IMR-90 (cell line): ENCODE measurements around the gene CEP78. TPM values are rescaled to one million over a fixed set of nuclear protein-coding genes. Genes with fewer than 3 reads are reported as not detected.
"Not testable (repeated sequence)": the region's sequence is repeated elsewhere in the genome, so short reads cannot be mapped to it uniquely, and the experiment has no call there.

Experiments used
- ATAC-seq: fragments of 200-7000 bp; cut with Tn5 transposase; 2 replicates; pipeline ENCODE4 v1.9.1; 2020; ENCODE audit warnings: low read depth, mild to moderate bottlenecking, moderate library complexity
- BruUV-seq: library from RNA; stranded (reverse); fragments of 400-500 nt; replicated peaks from 2 replicates; lab custom pipeline; 2021; lab: Mats Ljungman, UMichigan
- CTCF ChIA-PET: fragments of 300-600 bp; formaldehyde crosslinking; extraction: SDS; loops from one replicate; lab custom pipeline; 2021; ENCODE audit warnings: antibody characterized with exemption; lab: Yijun Ruan, JAX
- POLR2A ChIA-PET: fragments of 300-600 bp; sonication (Branson Sonifier 250); formaldehyde crosslinking; loops from one replicate; lab custom pipeline; 2022; ENCODE audit warnings: antibody characterized with exemption; ENCODE audit not compliant: unreplicated experiment; lab: Charles Lee
- DNase-seq: peaks from one replicate; pipeline ENCODE4 v3.0.0; 2013
- H2AFZ ChIP-seq: replicated peaks from 2 replicates; pipeline ENCODE3; 2013; ENCODE audit warnings: low read length, mild to moderate bottlenecking; ENCODE audit not compliant: poor library complexity
- H2AK5ac ChIP-seq: 2 replicates; pipeline ENCODE4 v1.6.1; 2013; ENCODE audit warnings: low read depth, low read length, inconsistent platforms
- H2AK9ac ChIP-seq: replicated peaks from 2 replicates; pipeline ENCODE3; 2013; ENCODE audit warnings: mild to moderate bottlenecking, low read depth, low read length, moderate library complexity; ENCODE audit not compliant: poor library complexity
- H2BK120ac ChIP-seq: 2 replicates; pipeline ENCODE4 v1.6.1; 2013; ENCODE audit warnings: low read depth, low read length, inconsistent platforms
- H2BK15ac ChIP-seq: 3 replicates; pipeline ENCODE4 v1.6.1; 2013; ENCODE audit warnings: low read depth, low read length, inconsistent platforms
- H2BK20ac ChIP-seq: 2 replicates; pipeline ENCODE4 v1.6.1; 2013; ENCODE audit warnings: low read depth, mild to moderate bottlenecking, inconsistent platforms, low read length, moderate library complexity
- H2BK5ac ChIP-seq: 2 replicates; pipeline ENCODE4 v1.6.1; 2013; ENCODE audit warnings: mild to moderate bottlenecking, low read depth, low read length, inconsistent platforms; ENCODE audit not compliant: poor library complexity, severe bottlenecking
- H3K14ac ChIP-seq: replicated peaks from 2 replicates; pipeline ENCODE4 v1.6.1; 2013; ENCODE audit warnings: low read depth, low read length, inconsistent platforms
- H3K18ac ChIP-seq: 2 replicates; pipeline ENCODE4 v1.6.1; 2013; ENCODE audit warnings: low read depth, low read length, control low read depth
- H3K23ac ChIP-seq: 2 replicates; pipeline ENCODE4 v1.6.1; 2013; ENCODE audit warnings: low read depth, low read length, inconsistent platforms
- H3K27ac ChIP-seq: 2 replicates; pipeline ENCODE4 v1.5.1; 2013; ENCODE audit warnings: mild to moderate bottlenecking, control low read depth, low read length; ENCODE audit not compliant: insufficient read depth
- H3K27me3 ChIP-seq: 2 replicates; pipeline ENCODE4 v1.6.1; 2013; ENCODE audit warnings: low read length; ENCODE audit not compliant: control insufficient read depth, insufficient read depth
- H3K36me3 ChIP-seq: 2 replicates; pipeline ENCODE4 v1.6.1; 2013; ENCODE audit warnings: low read length, mixed read lengths; ENCODE audit not compliant: control insufficient read depth, insufficient read depth
- H3K4ac ChIP-seq: 2 replicates; pipeline ENCODE4 v1.6.1; 2013; ENCODE audit warnings: low read depth, low read length, inconsistent platforms
- H3K4me1 ChIP-seq: 2 replicates; pipeline ENCODE4 v1.6.1; 2013; ENCODE audit warnings: low read length, mixed read lengths; ENCODE audit not compliant: control insufficient read depth, insufficient read depth
- H3K4me2 ChIP-seq: 2 replicates; pipeline ENCODE4 v1.6.1; 2013; ENCODE audit warnings: low read depth, mild to moderate bottlenecking, control low read depth, low read length, moderate library complexity
- H3K4me3 ChIP-seq: 2 replicates; pipeline ENCODE4 v1.5.1; 2013; ENCODE audit warnings: low read depth, mild to moderate bottlenecking, control low read depth, low read length, moderate library complexity; ENCODE audit not compliant: insufficient read depth
- H3K56ac ChIP-seq: 2 replicates; pipeline ENCODE4 v1.6.1; 2013; ENCODE audit warnings: low read length, inconsistent platforms; ENCODE audit not compliant: insufficient read depth; ENCODE audit errors: extremely low read depth
- H3K79me1 ChIP-seq, 2 experiments: 2 replicates each; pipeline ENCODE4 v1.6.1; 2013; ENCODE audit warnings: low read length in 2 of 2, inconsistent platforms in 1 of 2, low read depth in 1 of 2
- H3K9ac ChIP-seq: 2 replicates; pipeline ENCODE4 v1.6.1; 2013; ENCODE audit warnings: low read depth, low read length, control low read depth
- H3K9me1 ChIP-seq: 2 replicates; pipeline ENCODE4 v1.6.1; 2013; ENCODE audit warnings: low read length, inconsistent platforms; ENCODE audit not compliant: insufficient read depth
- H3K9me3 ChIP-seq: 2 replicates; pipeline ENCODE4 v1.6.1; 2013; ENCODE audit warnings: low read length; ENCODE audit not compliant: control insufficient read depth, insufficient read depth
- H4K20me1 ChIP-seq: 2 replicates; pipeline ENCODE4 v1.6.1; 2013; ENCODE audit warnings: low read length, inconsistent platforms; ENCODE audit not compliant: insufficient read depth
- H4K5ac ChIP-seq: 2 replicates; pipeline ENCODE4 v1.6.1; 2013; ENCODE audit warnings: mild to moderate bottlenecking, low read depth, low read length, control low read depth
- H4K8ac ChIP-seq, 2 experiments: 2 replicates each; pipeline ENCODE4 v1.6.1; 2013; ENCODE audit warnings: low read depth in 2 of 2, low read length in 2 of 2, control low read depth in 1 of 2, inconsistent platforms in 1 of 2
- H4K91ac ChIP-seq: 2 replicates; pipeline ENCODE4 v1.6.1; 2013; ENCODE audit warnings: low read depth, low read length, inconsistent platforms; ENCODE audit not compliant: insufficient read depth
- CHD1 ChIP-seq: IDR thresholded peaks from 2 replicates; pipeline ENCODE4 v1.6.1; 2012; ENCODE audit warnings: low read depth, low read length, improper control_type of control experiment
- MAFK ChIP-seq: IDR thresholded peaks from 2 replicates; pipeline ENCODE4 v1.6.1; 2012; ENCODE audit warnings: low read depth, low read length, improper control_type of control experiment
- MXI1 ChIP-seq: IDR thresholded peaks from 2 replicates; pipeline ENCODE4 v1.6.1; 2012; ENCODE audit warnings: low read depth, mild to moderate bottlenecking, low read length, moderate library complexity, borderline replicate concordance
- RCOR1 ChIP-seq: IDR thresholded peaks from 2 replicates; pipeline ENCODE4 v1.6.1; 2012; ENCODE audit warnings: mild to moderate bottlenecking, low read length, improper control_type of control experiment; ENCODE audit not compliant: insufficient replicate concordance
- SMC3 ChIP-seq: fragments of 150-350 bp; IDR thresholded peaks from 2 replicates; pipeline ENCODE4 v1.6.1; 2016; ENCODE audit warnings: low read depth, mild to moderate bottlenecking, antibody characterized with exemption, low read length, moderate library complexity
- WGBS, 2 experiments: methylation state at CpG; one replicate each; pipeline versions ENCODE4 v1.1.5 to v1.1.7; 2013; ENCODE audit warnings: missing lambda C conversion rate in 2 of 2; ENCODE audit not compliant: insufficient read length in 1 of 2; ENCODE audit errors: extremely low coverage in 2 of 2; 5-methylcytosine and 5-hydroxymethylcytosine counted together
- dilution Hi-C: fragments of 300-500 bp; cut with HindIII; formaldehyde crosslinking; loops from one replicate; pipeline ENCODE4 v1.14.3; 2018; ENCODE audit warnings: low sequenced_read_pairs; ENCODE audit not compliant: unreplicated experiment
- in situ Hi-C: fragments of 300-500 bp; cut with MboI; formaldehyde crosslinking; loops from 3 replicates; pipeline ENCODE4 v1.14.3; 2019; ENCODE audit warnings: low sequenced_read_pairs, inconsistent platforms, mixed read lengths
- intact Hi-C: fragments of 100-400 bp; cut with micrococcal nuclease; formaldehyde crosslinking; loops from 2 replicates; pipeline ENCODE4 v1.10.0; 2022
- polyA plus RNA-seq, 3 experiments: library from polyadenylated mRNA; depleted of rRNA; stranded (reverse); fragments of >200 nt; gene quantifications; 2 replicates each; pipeline ENCODE4 v1.2.3, GENCODE V29; 2012; ENCODE audit warnings: low replicate concordance in 1 of 3
- total RNA-seq: library from RNA; depleted of rRNA; stranded (reverse); fragments of >200 nt; gene quantifications from 2 replicates; pipeline ENCODE4 v1.2.3, GENCODE V29; 2012

The CEP78 gene
- total and polyA plus RNA-seq, 2 of the 4 experiments (the other 2 are of a cell fraction) = 9.2 to 18.3 TPM

DNA sequence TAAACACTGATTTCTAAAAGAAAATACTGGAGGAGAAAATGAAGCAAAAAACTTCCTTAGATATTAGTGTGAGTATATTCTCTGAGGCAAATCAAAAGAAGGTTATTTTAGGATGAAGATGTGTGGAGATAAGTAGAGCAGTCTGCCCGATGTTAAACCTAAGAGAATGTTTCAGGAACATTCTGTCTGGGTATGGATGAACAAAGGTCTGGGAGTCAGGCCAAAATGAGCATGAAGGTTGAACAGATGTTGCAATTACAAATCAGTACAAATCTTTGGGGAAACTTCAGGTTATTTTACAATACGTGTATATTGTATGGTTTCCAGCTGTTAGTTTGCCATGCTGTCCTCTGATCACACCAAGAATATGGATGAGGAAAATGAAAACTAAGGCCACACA, 14.4 kb upstream of the CEP78 start:
- CTCF ChIA-PET = no interaction called here
- no peak overlapping the region for H3K9ac ChIP-seq
- intact Hi-C loops (loop anchor here (10.0 kb wide), 1 partner anchor 57 kb away; no protein-coding TSS in a partner anchor), in situ Hi-C loops (no loop called here), dilution Hi-C loops (no loop called here)
- H3K79me1 ChIP-seq = no peaks in the 10 kb centered on the region
- no peak overlapping the region for H3K4me3 ChIP-seq
- H3K4ac ChIP-seq = no peak overlapping the region
- H2BK15ac ChIP-seq = no peak overlapping the region
- DNase-seq (no peak), ATAC-seq (no peak)
- no peaks in the 10 kb centered on the region for H3K9me1 ChIP-seq
- POLR2A ChIA-PET = no interaction called here
- WGBS, 2 experiments = no CpG with 5 or more reads among the region's 2 CpGs
- H2AK5ac ChIP-seq = no peak overlapping the region
- H4K8ac ChIP-seq = no peak overlapping the region
- no peak overlapping the region for H3K56ac ChIP-seq
- no peak overlapping the region for H4K5ac ChIP-seq
- no peak overlapping the region for H3K23ac ChIP-seq
- no peak overlapping the region for H4K91ac ChIP-seq
- TF ChIP-seq MXI1 (no peak), RCOR1 (no peak), CHD1 (no peak), MAFK (no peak), SMC3 (no peak)
- no TSS peak for BruUV-seq
- H3K36me3 ChIP-seq = no peaks in the 10 kb centered on the region
- no peaks in the 10 kb centered on the region for H3K9me3 ChIP-seq
- H4K20me1 ChIP-seq = no peaks in the 10 kb centered on the region
- no peak overlapping the region for H2BK20ac ChIP-seq
- H2BK120ac ChIP-seq = no peak overlapping the region
- H3K4me1 ChIP-seq = no peaks in the 10 kb centered on the region
- no peak overlapping the region for H2BK5ac ChIP-seq
- no peak overlapping the region for H3K27ac ChIP-seq
- no peaks in the 10 kb centered on the region; the same call in 1 of the 2 replicates for H3K27me3 ChIP-seq
- no peak overlapping the region for H2AK9ac ChIP-seq
- H3K14ac ChIP-seq = no peak overlapping the region
- H3K4me2 ChIP-seq = no peak overlapping the region
- H2AFZ ChIP-seq = no peak overlapping the region
- H3K18ac ChIP-seq = no peak overlapping the region

DNA sequence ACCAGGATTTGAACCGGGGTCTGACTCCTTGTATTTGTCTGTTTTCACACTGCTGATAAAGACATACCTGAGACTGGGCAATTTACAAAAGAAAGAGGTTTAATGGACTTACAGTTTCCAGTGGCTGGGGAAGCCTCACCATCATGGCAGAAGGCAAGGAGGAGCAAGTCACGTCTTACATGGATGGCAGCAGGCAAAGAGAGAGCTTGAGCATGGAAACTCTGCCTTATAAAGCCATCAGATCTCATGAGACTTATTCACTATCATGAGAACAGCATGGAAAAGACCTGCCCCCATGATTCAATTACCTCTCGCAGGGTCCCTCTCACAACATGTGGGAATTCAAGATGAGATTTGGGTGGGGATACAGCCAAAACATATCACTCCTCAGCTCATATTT, 14.0 kb upstream of the CEP78 start:
- H3K27ac ChIP-seq, H2AK5ac ChIP-seq, H3K36me3 ChIP-seq, H3K27me3 ChIP-seq, H4K8ac ChIP-seq, in situ Hi-C loops, H3K56ac ChIP-seq, H3K79me1 ChIP-seq, H4K20me1 ChIP-seq, H3K14ac ChIP-seq, H2BK15ac ChIP-seq, POLR2A ChIA-PET, H3K4me3 ChIP-seq, H3K4ac ChIP-seq, dilution Hi-C loops, ATAC-seq, H3K9ac ChIP-seq, CTCF ChIA-PET, H2AFZ ChIP-seq, H2BK20ac ChIP-seq, H4K91ac ChIP-seq, DNase-seq, H3K9me3 ChIP-seq, H2AK9ac ChIP-seq, H3K23ac ChIP-seq, H3K4me2 ChIP-seq, H3K9me1 ChIP-seq, H2BK5ac ChIP-seq, H4K5ac ChIP-seq, H3K18ac ChIP-seq, H2BK120ac ChIP-seq, BruUV-seq, H3K4me1 ChIP-seq: not testable (repeated sequence)
- intact Hi-C loops = loop anchor here (10.0 kb wide), 1 partner anchor 57 kb away; no protein-coding TSS in a partner anchor
- no CpG with 5 or more reads among the region's 3 CpGs for WGBS, 2 experiments
